CD4-positive, alpha-beta memory T cell (primary cell): ENCODE data around the gene FSD1. TPM values are rescaled to one million over a fixed set of nuclear protein-coding genes. Genes with fewer than 3 reads are reported as not detected.
A peak's percentile ranks its signal among the peaks of the same experiment; 100 is the strongest.

Experiments
- CTCF ChIA-PET: fragments of 350-600 bp; sonication (Branson Sonifier 250); formaldehyde crosslinking; loops from one replicate; lab custom pipeline; 2021; ENCODE audit warnings: inconsistent platforms; ENCODE audit not compliant: partially characterized antibody; lab: Charles Lee
- POLR2A ChIA-PET: fragments of 350-600 bp; sonication (Branson Sonifier 250); formaldehyde crosslinking; loops from one replicate; lab custom pipeline; 2021; ENCODE audit not compliant: partially characterized antibody; lab: Charles Lee
- DNase-seq, 5 donors: peaks; one replicate each; pipeline versions ENCODE4 v3.0.0 to v3.0.0-alpha.2; 2020 to 2022; ENCODE audit warnings: mixed read lengths in 1 of 5
- H3K27ac ChIP-seq: one replicate; pipeline ENCODE4 v1.7.0; 2013; ENCODE audit warnings: low read depth, low read length
- H3K27me3 ChIP-seq: 2 replicates; pipeline ENCODE4 v1.7.0; 2013; ENCODE audit warnings: mild to moderate bottlenecking, low read length, moderate library complexity; ENCODE audit not compliant: insufficient read depth
- H3K36me3 ChIP-seq: 2 replicates; pipeline ENCODE4 v1.7.0; 2013; ENCODE audit warnings: mild to moderate bottlenecking, low read length, moderate library complexity; ENCODE audit not compliant: insufficient read depth
- H3K4me1 ChIP-seq: 2 replicates; pipeline ENCODE4 v1.7.0; 2013; ENCODE audit warnings: mild to moderate bottlenecking, low read length, moderate library complexity; ENCODE audit not compliant: insufficient read depth
- H3K4me3 ChIP-seq, 2 donors: one replicate each; pipeline ENCODE4 v1.7.0; 2013; ENCODE audit warnings: low read length in 2 of 2, mild to moderate bottlenecking in 1 of 2
- H3K9me3 ChIP-seq, 2 donors: one replicate each; pipeline ENCODE4 v1.7.0; 2013; ENCODE audit warnings: low read length in 2 of 2, control low read depth in 1 of 2; ENCODE audit not compliant: control insufficient read depth in 1 of 2
- H3K27ac Mint-ChIP-seq, 7 donors: one replicate each; pipeline ENCODE4 v1.8.0; 2020 to 2021; ENCODE audit warnings: mixed read lengths in 7 of 7, mild to moderate bottlenecking in 6 of 7, inconsistent platforms in 3 of 7, moderate library complexity in 3 of 7
- H3K27me3 Mint-ChIP-seq, 2 donors: one replicate each; pipeline ENCODE4 v1.8.0; 2020 to 2021; ENCODE audit warnings: mixed read lengths in 2 of 2
- H3K36me3 Mint-ChIP-seq, 2 donors: one replicate each; pipeline ENCODE4 v1.8.0; 2020 to 2021; ENCODE audit warnings: mixed read lengths in 2 of 2, inconsistent platforms in 1 of 2, mild to moderate bottlenecking in 1 of 2
- H3K4me1 Mint-ChIP-seq, 4 donors: one replicate each; pipeline ENCODE4 v1.8.0; 2020 to 2021; ENCODE audit warnings: mixed read lengths in 4 of 4, mild to moderate bottlenecking in 1 of 4
- H3K4me3 Mint-ChIP-seq, 8 donors: one replicate each; pipeline ENCODE4 v1.8.0; 2020 to 2021; ENCODE audit warnings: mixed read lengths in 8 of 8, mild to moderate bottlenecking in 7 of 8, moderate library complexity in 6 of 8, inconsistent platforms in 3 of 8
- H3K9me3 Mint-ChIP-seq, 8 donors: one replicate each; pipeline ENCODE4 v1.8.0; 2020 to 2021; ENCODE audit warnings: mixed read lengths in 8 of 8, mild to moderate bottlenecking in 5 of 8, inconsistent platforms in 3 of 8, moderate library complexity in 1 of 8
- intact Hi-C: fragments of 100-400 bp; cut with micrococcal nuclease; formaldehyde crosslinking; loops from one replicate; pipeline ENCODE4 v1.15.1; 2023
- polyA plus RNA-seq, 2 donors: library from polyadenylated mRNA; unstranded; fragments of 300-500 nt; fragmentation: Illumina TruSeq; gene quantifications; one replicate each; pipeline ENCODE4 v1.2.3, GENCODE V29; 2021
- total RNA-seq, 2 experiments: library from RNA; stranded (reverse); gene quantifications; one replicate each; pipeline ENCODE4 v1.2.3, GENCODE V29; 2021

FSD1 gene
- total and polyA plus RNA-seq, 4 experiments from 2014 or later, result 0.61 to 2.4 (median 1.1) TPM

DNA sequence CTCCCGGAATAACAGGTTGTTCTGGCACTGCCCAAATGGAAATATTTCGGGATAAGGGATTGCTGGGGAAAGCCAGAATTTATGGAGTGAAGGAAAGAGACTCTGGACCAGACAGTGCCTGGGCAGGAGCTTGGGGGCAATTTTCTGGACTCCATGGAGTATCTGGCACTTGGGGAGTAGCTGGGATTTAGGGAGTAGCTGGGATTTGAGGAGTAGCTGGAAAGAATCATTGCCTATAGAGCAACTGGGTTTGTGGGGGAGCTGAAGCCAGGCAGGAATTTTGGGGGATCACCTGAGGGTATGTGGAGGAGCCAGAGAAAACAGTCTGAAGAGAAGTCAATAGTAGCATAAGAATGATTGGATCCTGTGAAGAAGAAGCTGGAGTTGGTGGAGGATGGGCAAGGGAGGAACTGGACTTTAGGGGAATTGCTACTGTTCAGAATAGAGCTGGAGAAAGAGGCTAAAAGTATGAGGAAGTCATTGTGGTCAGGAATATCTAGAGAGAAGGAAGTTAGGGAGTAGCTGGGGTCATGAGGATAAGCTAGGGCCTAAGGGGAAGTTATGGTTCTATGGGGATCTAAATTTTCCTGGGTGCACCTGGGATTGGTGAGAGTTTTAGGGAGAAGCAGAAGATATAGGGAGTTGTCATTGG is 14.8 kb downstream of the FSD1 start:
- Mint-ChIP-seq H3K9me3 (peaks cover 0 to 5% (median 0%) of the 10 kb centered on the region in 8 donors), H3K27me3 (no peaks in the 10 kb centered on the region), H3K27ac (peak overlapping the region in 2 of 7 donors; percentile 65 to 80), H3K36me3 (no peaks in the 10 kb centered on the region), H3K4me3 (no peak overlapping the region), H3K4me1 (no peaks in the 10 kb centered on the region)
- H3K27me3 ChIP-seq, result no peaks in the 10 kb centered on the region
- intact Hi-C loops, result no loop called here
- no peak overlapping the region for H3K4me3 ChIP-seq
- ChIA-PET POLR2A (interaction anchor here (1.1 kb wide), 2 partner anchors 14 to 25 kb away, joined by 3 read pairs; partner anchors contain the start of gene MPND), CTCF (interaction anchor here (3.7 to 4.7 kb wide), 2 partner anchors 33 to 51 kb away, joined by 17 to 29 read pairs; no protein-coding TSS in a partner anchor)
- H3K9me3 ChIP-seq, result no peaks in the 10 kb centered on the region
- H3K4me1 ChIP-seq, result no peaks in the 10 kb centered on the region
- no peak for DNase-seq
- H3K27ac ChIP-seq, result no peak overlapping the region
- H3K36me3 ChIP-seq, result no peaks in the 10 kb centered on the region

DNA sequence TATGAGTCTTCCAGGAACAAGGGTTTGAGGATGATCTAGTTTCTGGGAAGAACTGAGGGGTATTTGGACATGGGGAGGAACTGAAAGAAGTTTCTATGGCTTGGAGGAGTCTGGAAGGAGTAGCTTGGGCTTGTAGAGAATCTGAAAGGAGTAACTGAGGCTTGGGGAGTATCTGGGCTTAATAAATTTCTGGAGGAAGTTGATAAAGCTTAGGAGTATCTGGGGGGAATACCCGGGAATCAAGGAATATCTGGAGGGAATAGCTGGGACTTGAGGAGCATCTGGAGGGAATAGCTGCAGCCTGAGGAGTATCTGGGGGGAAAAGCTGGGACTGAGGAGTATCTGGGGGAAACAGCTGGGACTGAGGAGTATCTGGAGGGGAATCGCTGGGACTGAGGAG is 16.0 kb downstream of the FSD1 start:
- H3K9me3 ChIP-seq, result no peaks in the 10 kb centered on the region
- H3K36me3 ChIP-seq, result no peaks in the 10 kb centered on the region
- H3K27ac Mint-ChIP-seq, result peak overlapping the region in 2 of 7 donors; percentile 18 to 37
- no peak overlapping the region for H3K27ac ChIP-seq
- no peak overlapping the region for H3K4me3 ChIP-seq
- ChIA-PET CTCF (interaction anchor here (1.8 to 4.7 kb wide), 3 partner anchors 10 to 53 kb away, joined by 4 to 29 read pairs (median 17); no protein-coding TSS in a partner anchor), POLR2A (interaction anchor here (0.5 to 1.2 kb wide), 4 partner anchors 10 to 59 kb away, joined by 3 to 4 read pairs (median 4); no protein-coding TSS in a partner anchor)
- peaks cover 0 to 5% (median 0%) of the 10 kb centered on the region in 8 donors for H3K9me3 Mint-ChIP-seq
- no peak for DNase-seq
- H3K4me3 Mint-ChIP-seq, result no peak overlapping the region
- H3K4me1 ChIP-seq, result no peaks in the 10 kb centered on the region
- H3K4me1 Mint-ChIP-seq, result no peaks in the 10 kb centered on the region
- H3K36me3 Mint-ChIP-seq, result no peaks in the 10 kb centered on the region
- H3K27me3 ChIP-seq, result no peaks in the 10 kb centered on the region
- intact Hi-C loops, result no loop called here
- H3K27me3 Mint-ChIP-seq, result no peaks in the 10 kb centered on the region

DNA sequence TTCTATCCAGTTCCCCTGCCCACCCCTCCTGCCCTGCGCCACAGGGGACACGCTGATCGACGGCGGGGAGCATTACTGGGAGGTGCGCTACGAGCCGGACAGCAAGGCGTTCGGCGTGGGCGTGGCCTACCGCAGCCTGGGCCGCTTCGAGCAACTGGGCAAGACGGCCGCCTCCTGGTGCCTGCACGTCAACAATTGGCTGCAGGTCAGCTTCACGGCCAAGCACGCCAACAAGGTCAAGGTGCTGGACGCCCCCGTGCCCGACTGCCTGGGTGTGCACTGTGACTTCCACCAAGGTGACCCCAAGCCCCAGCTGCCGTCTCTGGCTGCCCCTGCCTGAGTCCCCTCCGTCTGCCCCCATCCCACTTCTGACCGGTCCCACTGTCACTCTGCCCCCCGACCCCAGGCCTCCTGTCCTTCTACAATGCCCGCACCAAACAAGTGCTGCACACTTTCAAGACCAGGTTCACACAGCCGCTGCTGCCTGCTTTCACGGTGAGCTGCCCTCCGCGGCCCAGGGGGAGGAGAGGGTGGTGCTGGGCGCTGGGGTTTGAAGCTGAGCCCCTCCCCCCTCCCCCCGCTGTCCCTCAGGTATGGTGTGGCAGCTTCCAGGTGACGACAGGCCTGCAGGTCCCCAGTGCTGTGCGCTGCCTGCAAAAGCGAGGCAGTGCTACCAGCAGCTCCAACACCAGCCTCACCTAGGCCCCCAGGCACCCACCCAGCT is 18.7 kb downstream of the FSD1 start:
- intact Hi-C loops, result no loop called here
- Mint-ChIP-seq H3K27me3 (no peaks in the 10 kb centered on the region), H3K9me3 (peaks cover 0 to 5% (median 0%) of the 10 kb centered on the region in 8 donors), H3K27ac (no peak overlapping the region), H3K36me3 (no peaks in the 10 kb centered on the region), H3K4me3 (no peak overlapping the region), H3K4me1 (peaks cover 8 to 18% (median 15%) of the 10 kb centered on the region in 4 donors)
- Histone ChIP-seq H3K9me3 (no peaks in the 10 kb centered on the region), H3K4me3 (no peak overlapping the region), H3K4me1 (peaks cover 15% of the 10 kb centered on the region), H3K27ac (no peak overlapping the region), H3K27me3 (no peaks in the 10 kb centered on the region), H3K36me3 (no peaks in the 10 kb centered on the region)
- ChIA-PET POLR2A (interaction anchor here (2.5 kb wide), 1 partner anchor 20 kb away, joined by 7 read pairs; the partner anchor contains the start of gene MPND), CTCF (interaction anchor here (3.7 to 4.7 kb wide), 2 partner anchors 29 to 55 kb away, joined by 17 to 29 read pairs; no protein-coding TSS in a partner anchor)
- DNase-seq, result no peak

DNA sequence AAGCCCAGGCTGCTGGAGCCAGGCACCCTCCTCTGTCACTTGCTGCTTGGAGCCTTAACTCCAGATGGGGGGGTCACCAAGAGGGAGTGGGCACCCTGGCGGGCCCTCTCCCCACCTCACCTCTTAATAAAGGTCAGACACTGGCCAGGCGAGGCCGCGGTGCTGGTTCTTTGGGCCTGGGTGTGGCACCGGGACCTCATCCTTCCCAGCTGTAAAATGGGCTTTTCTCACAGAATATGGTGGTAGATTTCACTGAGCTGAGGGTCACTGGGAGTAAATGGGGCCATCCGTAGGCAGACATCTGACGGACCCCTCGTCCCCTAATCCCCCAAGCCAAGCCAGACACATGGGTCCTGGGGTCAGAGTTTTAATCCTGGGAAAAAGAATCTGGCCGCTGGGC is 19.3 kb downstream of the FSD1 start:
- Mint-ChIP-seq H3K9me3 (peaks cover 0 to 8% (median 0%) of the 10 kb centered on the region in 8 donors), H3K27ac (no peak overlapping the region), H3K27me3 (peaks cover 0 to 3% of the 10 kb centered on the region in 2 donors), H3K36me3 (peaks cover 0 to 5% of the 10 kb centered on the region in 2 donors), H3K4me1 (peaks cover 8 to 23% (median 19%) of the 10 kb centered on the region in 4 donors), H3K4me3 (no peak overlapping the region)
- POLR2A ChIA-PET, result interaction anchor here (2.5 kb wide), 1 partner anchor 19 kb away, joined by 7 read pairs; the partner anchor contains the start of gene MPND
- Histone ChIP-seq H3K27ac (no peak overlapping the region), H3K4me3 (no peak overlapping the region), H3K27me3 (no peaks in the 10 kb centered on the region), H3K9me3 (no peaks in the 10 kb centered on the region), H3K36me3 (no peaks in the 10 kb centered on the region), H3K4me1 (peaks cover 18% of the 10 kb centered on the region)
- CTCF ChIA-PET, result no interaction called here
- intact Hi-C loops, result no loop called here
- no peak for DNase-seq

DNA sequence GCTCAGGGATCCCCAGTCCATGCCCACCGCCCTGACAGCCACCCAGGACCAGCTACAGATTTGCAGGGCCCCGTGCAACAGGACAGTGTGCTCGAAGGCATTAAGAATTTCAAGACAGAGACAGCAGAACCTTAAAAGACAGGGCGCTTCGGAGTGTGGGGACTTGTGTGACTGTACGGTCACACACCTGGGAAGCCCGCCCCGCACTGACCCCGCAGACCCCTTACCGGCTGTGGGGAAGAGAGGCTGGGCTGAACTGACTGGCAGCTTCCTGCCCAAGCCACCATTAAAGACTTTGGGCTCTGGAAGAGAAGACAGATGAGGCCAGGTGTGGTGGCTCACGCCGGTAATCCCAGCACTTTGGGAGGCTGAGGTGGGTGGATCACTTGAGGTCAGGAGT is 19.8 kb downstream of the FSD1 start:
- Mint-ChIP-seq H3K4me1 (peaks cover 8 to 26% (median 20%) of the 10 kb centered on the region in 4 donors), H3K27me3 (peaks cover 0 to 3% of the 10 kb centered on the region in 2 donors), H3K27ac (peak overlapping the region in 2 of 7 donors; percentile 32 to 84), H3K9me3 (peaks cover 0 to 8% (median 0%) of the 10 kb centered on the region in 8 donors), H3K36me3 (peaks cover 0 to 5% of the 10 kb centered on the region in 2 donors), H3K4me3 (peak overlapping the region in 1 of 8 donors; percentile 15)
- CTCF ChIA-PET, result interaction anchor here (0.6 kb wide), 1 partner anchor 38 kb away, joined by 3 read pairs; no protein-coding TSS in a partner anchor
- Histone ChIP-seq H3K4me3 (no peak overlapping the region), H3K4me1 (peaks cover 19% of the 10 kb centered on the region), H3K27me3 (no peaks in the 10 kb centered on the region), H3K27ac (no peak overlapping the region), H3K9me3 (no peaks in the 10 kb centered on the region), H3K36me3 (no peaks in the 10 kb centered on the region)
- POLR2A ChIA-PET, result interaction anchor here (2.5 kb wide), 1 partner anchor 19 kb away, joined by 7 read pairs; the partner anchor contains the start of gene MPND
- DNase-seq, result no peak
- intact Hi-C loops, result no loop called here

DNA sequence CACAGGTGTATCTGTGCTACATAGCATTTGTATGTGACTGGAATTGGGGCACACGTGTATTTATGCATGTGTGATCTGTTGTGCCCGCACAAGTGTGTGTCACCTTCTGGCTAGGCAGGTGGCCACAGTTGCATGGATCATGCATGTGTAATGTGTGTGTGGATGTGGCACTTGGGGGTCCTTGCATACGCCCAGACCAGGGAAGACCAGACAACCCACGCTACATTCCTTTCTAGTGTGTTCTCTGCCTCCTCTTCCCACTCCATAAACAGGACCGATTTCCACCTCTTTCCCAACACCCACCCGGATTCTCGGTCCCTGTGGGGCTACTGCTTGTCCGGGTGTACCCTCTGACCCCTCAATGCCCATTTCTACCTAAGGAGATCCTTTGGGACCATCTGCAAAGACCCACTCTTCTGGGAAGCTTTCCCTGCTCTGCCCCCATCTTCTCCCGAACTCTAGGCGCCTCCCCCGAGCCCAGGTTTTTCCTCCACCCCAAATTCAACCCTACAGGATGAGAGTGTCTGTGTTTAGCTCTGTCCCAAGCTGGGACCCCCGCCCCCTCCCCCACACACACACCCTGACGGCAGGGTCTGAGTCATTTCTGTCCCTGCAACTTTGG is 21.9 kb downstream of the FSD1 start:
- Mint-ChIP-seq H3K36me3 (peaks cover 0 to 5% of the 10 kb centered on the region in 2 donors), H3K4me3 (peak overlapping the region; percentile 35 to 79 (median 67)), H3K9me3 (peaks cover 0 to 5% (median 0%) of the 10 kb centered on the region in 8 donors), H3K4me1 (peaks cover 8 to 29% (median 20%) of the 10 kb centered on the region in 4 donors), H3K27me3 (peaks cover 0 to 3% of the 10 kb centered on the region in 2 donors), H3K27ac (peak overlapping the region in 4 of 7 donors; percentile 31 to 86 (median 66))
- intact Hi-C loops, result no loop called here
- no peak overlapping the region for H3K27ac ChIP-seq
- ChIA-PET CTCF (no interaction called here), POLR2A (interaction anchor here (1.0 kb wide), 1 partner anchor 17 kb away, joined by 3 read pairs; the partner anchor contains the start of gene MPND)
- no peaks in the 10 kb centered on the region for H3K36me3 ChIP-seq
- peak overlapping the region in 1 of 2 donors; percentile 12 for H3K4me3 ChIP-seq
- no peaks in the 10 kb centered on the region for H3K9me3 ChIP-seq
- peaks cover 19% of the 10 kb centered on the region for H3K4me1 ChIP-seq
- DNase-seq, result no peak
- no peaks in the 10 kb centered on the region for H3K27me3 ChIP-seq
